H1 (cell line): ENCODE results near the gene SDF2L1. TPM values are rescaled to one million over a fixed set of nuclear protein-coding genes. Genes with fewer than 3 reads are reported as not detected.

Source experiments
- CTCF ChIA-PET: fragments of 300-600 bp; sonication (Branson Sonifier 250); formaldehyde crosslinking; loops from one replicate; lab custom pipeline; 2021; ENCODE audit not compliant: partially characterized antibody; lab: Charles Lee
- POLR2A ChIA-PET: fragments of 300-600 bp; sonication (Branson Sonifier 250); formaldehyde crosslinking; loops from one replicate; lab custom pipeline; 2021; ENCODE audit warnings: inconsistent platforms; ENCODE audit not compliant: partially characterized antibody; lab: Charles Lee
- DNase-seq, 2 experiments: peaks; one replicate each; pipeline versions ENCODE4 v3.0.0 to v3.0.0-alpha.2; 2010 to 2022; ENCODE audit warnings: low spot score in 2 of 2, low read depth in 1 of 2, mixed read lengths in 1 of 2
- FAIRE-seq: peaks from 2 replicates; lab custom pipeline; 2011; peaks lifted over from hg19 to GRCh38; lab: Jason Lieb, UNC
- H2AFZ ChIP-seq: 2 replicates; pipeline ENCODE4 v1.8.1; 2012; ENCODE audit warnings: low read length, inconsistent platforms
- H2AK5ac ChIP-seq: 2 replicates; pipeline ENCODE4 v1.6.1; 2013; ENCODE audit warnings: low read depth, low read length
- H2BK120ac ChIP-seq: replicated peaks from 2 replicates; pipeline ENCODE3; 2013; ENCODE audit warnings: low read depth, low read length, inconsistent platforms
- H2BK12ac ChIP-seq: 2 replicates; pipeline ENCODE4 v1.6.1; 2013; ENCODE audit warnings: low read depth, low read length
- H2BK15ac ChIP-seq: 2 replicates; pipeline ENCODE4 v1.6.1; 2013; ENCODE audit warnings: low read length
- H2BK20ac ChIP-seq: 2 replicates; pipeline ENCODE4 v1.6.1; 2013; ENCODE audit warnings: low read length
- H2BK5ac ChIP-seq: 2 replicates; pipeline ENCODE4 v1.6.1; 2013; ENCODE audit warnings: low read depth, low read length
- H3K14ac ChIP-seq: 2 replicates; pipeline ENCODE4 v1.6.1; 2013; ENCODE audit warnings: inconsistent platforms; ENCODE audit not compliant: insufficient read length
- H3K18ac ChIP-seq: 2 replicates; pipeline ENCODE4 v1.6.1; 2013; ENCODE audit warnings: low read length; ENCODE audit errors: extremely low read depth
- H3K23ac ChIP-seq: 2 replicates; pipeline ENCODE4 v1.6.1; 2013; ENCODE audit warnings: inconsistent platforms; ENCODE audit not compliant: insufficient read length
- H3K23me2 ChIP-seq: 2 replicates; pipeline ENCODE4 v1.6.1; 2013; ENCODE audit warnings: low read depth, low read length
- H3K27ac ChIP-seq: 2 replicates; pipeline ENCODE4 v1.6.1; 2011; ENCODE audit warnings: low read depth, low read length, inconsistent platforms
- H3K27me3 ChIP-seq, 4 experiments: replicated peaks in 1 of 4; 1 replicate in 1 of 4; 2 replicates in 3 of 4; pipeline versions ENCODE4 v1.6.1 to v1.8.1; 2011 to 2013; ENCODE audit warnings: low read length in 3 of 4, mild to moderate bottlenecking in 3 of 4, inconsistent platforms in 2 of 4, mixed read lengths in 2 of 4, moderate library complexity in 1 of 4; ENCODE audit not compliant: control insufficient read depth in 3 of 4, insufficient read depth in 3 of 4; ENCODE audit errors: extremely low read depth in 1 of 4
- H3K36me3 ChIP-seq, 4 experiments: 2 replicates each; pipeline versions ENCODE4 v1.6.1 to v1.8.1; 2011 to 2013; ENCODE audit warnings: mild to moderate bottlenecking in 4 of 4, low read length in 3 of 4, moderate library complexity in 2 of 4, control low read depth in 1 of 4, inconsistent platforms in 1 of 4; ENCODE audit not compliant: insufficient read depth in 4 of 4, control insufficient read depth in 2 of 4
- H3K4ac ChIP-seq: replicated peaks from 2 replicates; pipeline ENCODE3; 2013; ENCODE audit warnings: low read length, low read depth, mixed read lengths, inconsistent platforms; ENCODE audit not compliant: insufficient read length
- H3K4me1 ChIP-seq, 4 experiments: replicated peaks in 1 of 4; 1 replicate in 1 of 4; 2 replicates in 3 of 4; pipeline versions ENCODE4 v1.6.1 to v1.8.1; 2011 to 2013; ENCODE audit warnings: low read length in 3 of 4, inconsistent platforms in 2 of 4, mixed read lengths in 1 of 4; ENCODE audit not compliant: insufficient read depth in 4 of 4, control insufficient read depth in 3 of 4
- H3K4me2 ChIP-seq, 2 experiments: 2 replicates each; pipeline versions ENCODE4 v1.6.1 to v1.8.1; 2011 to 2013; ENCODE audit warnings: low read depth in 2 of 2, low read length in 2 of 2, control low read depth in 1 of 2, inconsistent platforms in 1 of 2, mild to moderate bottlenecking in 1 of 2; ENCODE audit not compliant: insufficient read depth in 1 of 2
- H3K4me3 ChIP-seq, 4 experiments: fragments of 200-600, 300-600 bp in 1 of 4; sonication (generic), shearing (Covaris generic), sonication (Bioruptor Twin) in 1 of 4; 2 replicates each; pipeline versions ENCODE4 v1.5.1 to v1.8.1; 2011 to 2016; ENCODE audit warnings: low read length in 4 of 4, low read depth in 3 of 4, control low read depth in 2 of 4, inconsistent platforms in 2 of 4, mild to moderate bottlenecking in 2 of 4, mixed read lengths in 1 of 4, moderate library complexity in 1 of 4; ENCODE audit not compliant: insufficient read depth in 2 of 4; ENCODE audit errors: extremely low read depth in 1 of 4
- H3K56ac ChIP-seq: replicated peaks from 2 replicates; pipeline ENCODE3; 2013; ENCODE audit warnings: low read depth, mild to moderate bottlenecking, mixed read lengths, low read length, inconsistent platforms; ENCODE audit not compliant: insufficient read length
- H3K79me1 ChIP-seq: 2 replicates; pipeline ENCODE4 v1.6.1; 2013; ENCODE audit warnings: low read depth, low read length, control low read depth
- H3K79me2 ChIP-seq, 2 experiments: 2 replicates each; pipeline versions ENCODE4 v1.6.1 to v1.8.1; 2012 to 2013; ENCODE audit warnings: low read length in 2 of 2, mild to moderate bottlenecking in 2 of 2, inconsistent platforms in 1 of 2; ENCODE audit not compliant: insufficient read depth in 2 of 2, control insufficient read depth in 1 of 2
- H3K9ac ChIP-seq, 4 experiments: replicated peaks in 1 of 4; 1 replicate in 1 of 4; 2 replicates in 3 of 4; pipeline versions ENCODE4 v1.6.1 to v1.8.1; 2011 to 2013; ENCODE audit warnings: low read depth in 3 of 4, low read length in 3 of 4, control low read depth in 2 of 4, mild to moderate bottlenecking in 2 of 4, moderate library complexity in 2 of 4, inconsistent platforms in 1 of 4; ENCODE audit errors: extremely low read depth in 1 of 4
- H3K9me3 ChIP-seq, 2 experiments: 2 replicates each; pipeline versions ENCODE4 v1.6.1 to v1.8.1; 2012 to 2013; ENCODE audit warnings: mild to moderate bottlenecking in 2 of 2, moderate library complexity in 2 of 2, control low read depth in 1 of 2, inconsistent platforms in 1 of 2, low read depth in 1 of 2, low read length in 1 of 2, mixed read lengths in 1 of 2; ENCODE audit not compliant: insufficient read depth in 2 of 2
- H4K20me1 ChIP-seq, 2 experiments: replicated peaks in 1 of 2; 2 replicates each; pipeline versions ENCODE3 to v1.8.1; 2011 to 2013; ENCODE audit warnings: inconsistent platforms in 2 of 2, low read length in 2 of 2, mild to moderate bottlenecking in 1 of 2; ENCODE audit not compliant: insufficient read depth in 2 of 2, control insufficient read depth in 1 of 2
- H4K5ac ChIP-seq: 2 replicates; pipeline ENCODE4 v1.6.1; 2013; ENCODE audit warnings: low read length, low read depth, mixed read lengths, inconsistent platforms; ENCODE audit not compliant: insufficient read length
- H4K8ac ChIP-seq: 2 replicates; pipeline ENCODE4 v1.8.0; 2013; ENCODE audit warnings: mild to moderate bottlenecking, moderate library complexity, low read length, inconsistent platforms; ENCODE audit not compliant: insufficient read depth; ENCODE audit errors: extremely low read depth
- H4K91ac ChIP-seq: replicated peaks from 2 replicates; pipeline ENCODE3; 2013; ENCODE audit warnings: low read length, mixed read lengths, inconsistent platforms; ENCODE audit not compliant: insufficient read length
- CBX8 ChIP-seq: fragments of 300-800, 300-1000 bp; sonication (generic); IDR thresholded peaks from 2 replicates; pipeline ENCODE4 v1.7.1; 2016; ENCODE audit warnings: low read depth, low read length, borderline replicate concordance
- CEBPB ChIP-seq: IDR thresholded peaks from 2 replicates; pipeline ENCODE4 v1.6.1; 2012; ENCODE audit warnings: low read depth, low read length
- HDAC2 ChIP-seq, 2 experiments: fragments of 300-600 bp in 1 of 2; sonication (generic) in 1 of 2; IDR thresholded peaks; 2 replicates each; pipeline ENCODE4 v1.6.1; 2011 to 2012; ENCODE audit warnings: low read depth in 2 of 2, low read length in 2 of 2, mild to moderate bottlenecking in 2 of 2, moderate library complexity in 2 of 2, borderline replicate concordance in 1 of 2, inconsistent platforms in 1 of 2
- SIN3A ChIP-seq, 2 experiments: IDR thresholded peaks in 1 of 2; conservative IDR thresholded peaks in 1 of 2; 2 replicates each; pipeline ENCODE4 v1.6.1; 2011 to 2012; ENCODE audit warnings: low read length in 2 of 2, improper control_type of control experiment in 1 of 2, low read depth in 1 of 2, mild to moderate bottlenecking in 1 of 2
- TAF7 ChIP-seq: optimal IDR thresholded peaks from 2 replicates; pipeline ENCODE3; 2011; ENCODE audit warnings: low read depth, mild to moderate bottlenecking, inconsistent platforms, low read length, moderate library complexity, borderline replicate concordance
- WGBS, 2 experiments: shearing (Covaris generic) in 1 of 2; methylation state at CpG; one replicate each; pipeline versions ENCODE4 v1.1.6 to v1.1.7; 2013 to 2015; ENCODE audit warnings: low lambda C conversion rate in 2 of 2, mixed read lengths in 2 of 2, inconsistent platforms in 1 of 2, low coverage in 1 of 2, missing lambda C conversion rate in 1 of 2; ENCODE audit not compliant: insufficient replicate concordance in 2 of 2, insufficient coverage in 1 of 2, insufficient read length in 1 of 2; ENCODE audit errors: extremely low coverage in 1 of 2, missing lambda C conversion rate in 1 of 2; 5-methylcytosine and 5-hydroxymethylcytosine counted together
- polyA plus RNA-seq, 7 experiments: library from polyadenylated mRNA; depleted of rRNA in 3 of 7; stranded (reverse) in 5 of 7; unstranded in 2 of 7; fragments of >200 nt in 5 of 7; fragments of 200-250 nt in 2 of 7; gene quantifications; 1 replicate in 5 of 7; 2 replicates in 1 of 7; 4 replicates in 1 of 7; pipeline versions ENCODE4 v1.2.1 to v1.2.3, GENCODE V29; 2011 to 2013; ENCODE audit warnings: missing spikeins in 2 of 7, mixed read lengths in 2 of 7
- total RNA-seq: library from RNA; stranded (reverse); fragmentation: NEBNext Ultra II Directional; extraction: Animal tissue kit (Norgen Biotek cat#: 25700); gene quantifications from 2 replicates; pipeline ENCODE4 v1.2.1, GENCODE V29; 2021
- TF ChIP-seq, protein P1 (sequence below): IDR thresholded peaks from 2 replicates; pipeline ENCODE4 v1.6.1; 2012; ENCODE audit warnings: inconsistent platforms

Gene SDF2L1
- total and polyA plus RNA-seq, 2 of the 8 experiments (the other 6 are each of a cell fraction or from before 2014, with no cell fraction given) = 51.1 to 59.6 TPM

DNA sequence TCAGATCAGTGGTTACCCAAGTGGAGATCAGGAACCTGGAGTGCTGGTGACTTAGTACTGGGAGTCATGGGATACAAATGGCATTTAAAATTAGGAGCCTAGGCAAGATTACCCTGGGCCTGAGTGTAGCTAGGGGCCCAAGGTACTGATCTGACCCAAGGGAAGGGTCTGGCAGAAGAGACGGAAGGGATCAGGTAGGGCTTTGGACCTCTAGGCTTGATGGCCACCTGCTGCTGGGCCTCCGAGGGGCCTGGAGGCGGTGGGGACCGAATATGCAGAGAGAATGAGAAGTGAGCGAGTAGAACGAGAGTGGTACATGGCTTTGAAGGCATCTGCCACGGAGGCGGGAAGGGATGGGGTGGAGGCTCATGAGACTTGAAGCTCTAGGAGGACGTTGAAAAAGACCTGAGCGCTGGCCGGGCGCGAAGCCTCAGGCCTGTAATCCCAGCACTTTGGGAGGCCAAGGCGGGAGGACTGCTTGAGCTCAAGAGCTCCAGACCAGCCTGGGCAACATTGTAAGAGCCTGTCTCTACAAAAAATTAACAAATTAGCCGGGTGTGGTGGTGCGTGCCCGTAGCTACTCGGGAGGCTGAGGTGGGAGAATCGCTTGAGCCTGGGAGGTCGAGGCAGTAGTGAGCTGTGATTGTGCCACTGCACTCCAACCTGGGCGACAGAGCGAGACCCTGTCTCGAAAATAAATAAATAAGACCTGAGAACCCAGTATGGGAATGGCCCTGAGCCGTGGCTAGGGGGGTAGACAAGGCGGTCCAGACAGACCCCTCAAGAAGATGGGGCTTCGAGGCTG is 23.1 kb downstream of the SDF2L1 start:
- no peak overlapping the region for H3K27ac ChIP-seq

More for the DNA sequence above, 23.1 kb downstream of the SDF2L1 start:
- H3K79me2 ChIP-seq = peaks cover 0 to 3% of the 10 kb centered on the region in 2 experiments; a peak in 1 of 4 replicates
- peak overlapping the region; percentile 14; the same call in 1 of the 2 replicates for H4K8ac ChIP-seq
- no peak overlapping the region for H2BK5ac ChIP-seq
- no peak overlapping the region for H4K5ac ChIP-seq
- H3K14ac ChIP-seq = no peak overlapping the region
- H2BK20ac ChIP-seq = no peak overlapping the region
- H2BK12ac ChIP-seq = no peak overlapping the region
- H3K36me3 ChIP-seq = no peaks in the 10 kb centered on the region
- H3K4me3 ChIP-seq = peak overlapping the region; percentile 68 to 90 (median 79); a peak in 7 of 8 replicates
- no peaks in the 10 kb centered on the region for H4K20me1 ChIP-seq
- ChIA-PET CTCF (interaction anchor here (0.8 to 2.6 kb wide), 5 partner anchors 13 to 274 kb away, joined by 3 to 8 read pairs (median 5); no protein-coding TSS in a partner anchor), POLR2A (interaction anchor here (0.9 to 4.2 kb wide), 11 partner anchors 7 to 273 kb away, joined by 3 to 27 read pairs (median 4); no protein-coding TSS in a partner anchor)
- no peak overlapping the region for H2BK15ac ChIP-seq
- no peaks in the 10 kb centered on the region for H3K9me3 ChIP-seq
- no peak for TF ChIP-seq SIN3A (conservative IDR thresholded peaks at IDR 0.05 in 1 of 2, IDR thresholded peaks at IDR 0.05 in 1 of 2; ENCODE audit: low read depth in 1 of 2, low read length in 2 of 2)
- TF ChIP-seq HDAC2 (IDR thresholded peaks at IDR 0.05; ENCODE audit: borderline replicate concordance in 1 of 2, low read depth in 2 of 2, low read length in 2 of 2) = no peak
- TF ChIP-seq TAF7 = no peak
- TF ChIP-seq CBX8 = no peak
- no peak for TF ChIP-seq CEBPB
- TF ChIP-seq, protein P1, sequence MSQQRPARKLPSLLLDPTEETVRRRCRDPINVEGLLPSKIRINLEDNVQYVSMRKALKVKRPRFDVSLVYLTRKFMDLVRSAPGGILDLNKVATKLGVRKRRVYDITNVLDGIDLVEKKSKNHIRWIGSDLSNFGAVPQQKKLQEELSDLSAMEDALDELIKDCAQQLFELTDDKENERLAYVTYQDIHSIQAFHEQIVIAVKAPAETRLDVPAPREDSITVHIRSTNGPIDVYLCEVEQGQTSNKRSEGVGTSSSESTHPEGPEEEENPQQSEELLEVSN = no peak
- H3K23me2 ChIP-seq = no peaks in the 10 kb centered on the region
- DNase-seq (no peak), FAIRE-seq (no peak)
- H3K9ac ChIP-seq = no peak overlapping the region
- WGBS, 2 experiments = 78% methylated on average over 26 of the region's 26 CpGs; no CpG with 5 or more reads in 1 of the 2 experiments
- H2AFZ ChIP-seq = peak overlapping the region; percentile 70; the same call in 1 of the 2 replicates
- H3K79me1 ChIP-seq = no peaks in the 10 kb centered on the region
- no peak overlapping the region for H3K56ac ChIP-seq
- no peak overlapping the region; the same call in 1 of the 2 replicates for H3K18ac ChIP-seq
- H3K27me3 ChIP-seq = no peaks in the 10 kb centered on the region; a peak in 1 of 7 replicates
- H4K91ac ChIP-seq = no peak overlapping the region
- peak overlapping the region; percentile 63 to 80 for H3K4me2 ChIP-seq
- no peak overlapping the region for H3K23ac ChIP-seq
- H2AK5ac ChIP-seq = no peak overlapping the region
- H3K4ac ChIP-seq = peak overlapping the region; percentile 53
- H2BK120ac ChIP-seq = no peak overlapping the region
- peaks cover 0 to 3% (median 0%) of the 10 kb centered on the region in 4 experiments; a peak in 1 of 7 replicates for H3K4me1 ChIP-seq
